Renal cortex interstitium (tissue), 11 donors: Measurements from ENCODE around the gene PASD1. TPM values are rescaled to one million over a fixed set of nuclear protein-coding genes. Genes with fewer than 3 reads are reported as not detected.

Experiments
- DNase-seq, 11 donors: peaks; one replicate each; pipeline ENCODE4 v3.0.0-alpha.2; 2013; ENCODE audit warnings: low read depth in 9 of 11, low spot score in 4 of 11; ENCODE audit errors: extremely low read depth in 1 of 11
- polyA plus RNA-seq, 3 donors: library from polyadenylated mRNA; unstranded; fragments of 120-200 nt; gene quantifications; one replicate each; pipeline ENCODE4 v1.2.1, GENCODE V29; 2013; ENCODE audit not compliant: insufficient read length in 3 of 3

The PASD1 gene
- polyA plus RNA-seq, 3 donors = not detected

DNA sequence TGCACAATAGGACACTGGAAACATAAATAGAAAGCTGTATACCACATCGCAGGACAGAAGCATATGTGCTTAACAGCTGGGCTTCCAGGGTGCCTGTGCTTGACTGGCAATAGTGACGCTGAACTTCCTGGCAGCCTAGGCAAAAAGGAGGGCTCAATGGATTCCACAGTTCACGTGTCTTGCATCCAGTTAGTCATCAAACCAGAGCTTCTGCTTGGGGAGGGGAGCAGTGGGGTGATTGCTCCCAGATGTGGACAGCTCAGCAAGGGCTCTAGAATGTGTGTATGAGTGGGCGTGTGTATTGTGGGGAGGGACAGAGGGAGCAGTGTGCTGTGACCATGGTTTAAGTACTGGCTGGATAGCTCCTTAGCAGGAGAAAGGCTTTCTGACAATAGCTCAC, 134.0 kb downstream of the PASD1 start:
- no peak for DNase-seq

DNA sequence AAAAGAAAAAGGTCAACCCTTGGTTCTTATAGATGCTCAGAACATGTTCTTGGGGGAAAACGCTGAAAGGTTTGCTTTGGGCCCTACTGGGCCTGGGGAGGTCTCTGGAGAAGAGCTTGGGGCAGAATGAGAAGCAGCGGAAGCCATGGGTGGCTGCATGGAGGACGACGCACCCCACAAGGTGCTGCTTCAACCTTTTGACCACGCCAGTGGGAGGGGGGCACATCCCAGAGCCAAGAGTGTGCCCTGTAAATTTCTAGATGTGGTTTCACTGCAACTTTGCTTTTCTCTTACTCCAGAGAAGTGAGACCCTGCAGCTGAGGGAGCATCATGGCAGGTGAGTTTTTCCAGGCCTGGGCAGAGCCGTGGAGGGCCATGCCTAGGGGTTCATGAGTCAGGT, 135.0 kb downstream of the PASD1 start:
- DNase-seq = no peak

DNA sequence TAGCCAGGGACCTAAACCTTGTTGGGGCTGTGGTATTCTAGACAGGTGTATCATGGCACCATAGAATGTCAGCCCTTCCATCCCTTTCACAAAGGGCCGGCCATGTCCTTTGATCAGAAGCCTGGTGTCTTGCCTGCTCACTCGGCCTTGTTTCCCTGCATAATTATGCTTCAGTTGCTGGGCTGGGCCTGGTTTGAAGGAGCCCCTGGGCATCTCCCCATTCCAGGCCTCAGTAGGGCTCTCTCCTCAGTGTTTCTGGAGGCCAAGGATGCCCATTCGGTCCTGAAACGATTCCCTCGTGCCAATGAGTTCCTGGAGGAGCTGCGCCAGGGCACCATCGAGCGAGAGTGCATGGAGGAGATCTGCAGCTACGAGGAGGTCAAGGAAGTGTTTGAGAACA, 136.3 kb downstream of the PASD1 start:
- no peak for DNase-seq

GRCh38 chrX:151700581-151700980, 137.1 kb downstream of the PASD1 start:
- DNase-seq = no peak

- no peak for DNase-seq
These were observed 137.6 kb downstream of the PASD1 start for GRCh38 chrX:151701071-151701470.

- DNase-seq = no peak
These were observed 138.1 kb downstream of the PASD1 start for GRCh38 chrX:151701531-151701930.

- DNase-seq = no peak
These were observed 138.7 kb downstream of the PASD1 start for GRCh38 chrX:151702026-151702714.

- no peak for DNase-seq
These were observed 139.4 kb downstream of the PASD1 start for GRCh38 chrX:151702741-151703340.

GRCh38 chrX:151703487-151703886, 140.0 kb downstream of the PASD1 start:
- DNase-seq = no peak

DNA sequence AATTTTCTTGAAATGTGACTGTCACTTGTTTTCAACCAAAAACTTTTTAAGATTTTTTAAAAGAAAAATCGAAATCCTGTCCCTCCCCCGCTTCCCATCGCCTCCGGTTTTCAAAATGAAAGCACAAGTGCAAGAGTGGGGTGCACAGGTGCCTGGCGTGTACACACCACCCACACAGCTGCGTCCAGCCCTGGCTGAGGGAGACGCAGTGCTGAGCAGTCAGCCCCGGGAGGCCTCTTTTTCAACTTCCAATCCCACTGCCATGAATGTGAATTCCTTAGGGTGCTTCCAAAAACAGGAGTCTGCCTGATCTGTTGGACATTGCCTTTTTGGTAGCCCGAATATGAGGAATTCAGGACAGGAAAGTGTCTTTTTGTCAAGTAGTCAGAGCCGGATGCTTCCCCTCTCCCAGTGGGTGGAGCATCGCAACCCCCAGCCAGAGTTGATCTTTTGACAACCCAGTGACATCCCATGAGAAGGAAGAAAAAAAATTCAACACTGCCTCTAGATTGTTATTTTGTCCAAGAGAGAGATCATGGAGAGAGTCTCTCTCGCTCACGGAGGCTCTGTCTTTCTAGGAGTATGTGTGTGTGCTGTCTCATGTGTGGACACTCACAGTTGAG, 140.7 kb downstream of the PASD1 start:
- no peak for DNase-seq

- no peak for DNase-seq
These were observed 145.3 kb downstream of the PASD1 start for GRCh38 chrX:151708821-151709220.

- DNase-seq = no peak
These were observed 147.0 kb downstream of the PASD1 start for GRCh38 chrX:151710457-151710856.

DNA sequence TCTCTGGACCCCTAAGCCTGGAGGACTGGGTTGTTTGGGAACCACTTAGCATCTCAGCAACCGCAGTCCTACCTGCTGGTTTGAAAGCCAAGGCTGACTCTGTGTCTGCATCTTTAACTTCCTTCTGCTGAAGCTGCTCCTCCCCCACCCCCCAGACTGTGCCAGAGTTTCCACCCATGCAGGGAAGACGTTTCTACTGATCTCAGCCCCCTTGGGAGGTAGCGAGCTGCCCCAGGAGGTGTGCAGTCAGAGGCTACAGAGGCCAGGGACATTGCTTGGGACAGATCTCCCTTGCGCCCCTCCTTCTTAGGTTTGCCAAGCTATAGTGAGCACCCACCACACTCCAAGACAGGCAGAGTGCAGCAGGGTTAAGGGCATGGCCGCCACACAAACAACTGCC, 147.7 kb downstream of the PASD1 start:
- DNase-seq = no peak

DNA sequence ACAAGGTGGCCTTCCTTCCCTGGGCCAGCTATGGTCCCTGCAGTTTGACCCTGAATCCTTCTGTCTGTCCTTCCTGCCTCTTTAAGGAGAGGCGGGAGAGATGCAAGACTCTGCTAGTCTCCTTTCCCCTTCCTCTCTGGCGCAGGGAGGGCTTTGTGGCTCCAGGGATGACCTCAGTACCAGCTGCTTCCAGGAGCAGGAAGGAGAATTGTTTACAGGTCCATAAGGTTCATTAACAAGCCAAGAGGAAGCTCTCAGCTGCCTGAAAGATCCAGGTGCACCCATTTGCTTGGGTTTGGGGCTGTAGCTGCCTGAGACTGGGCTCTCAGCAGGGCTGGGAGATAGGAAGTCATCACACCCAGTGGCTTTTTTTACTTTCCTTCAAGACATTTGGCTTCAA, 148.3 kb downstream of the PASD1 start:
- DNase-seq = no peak

DNA sequence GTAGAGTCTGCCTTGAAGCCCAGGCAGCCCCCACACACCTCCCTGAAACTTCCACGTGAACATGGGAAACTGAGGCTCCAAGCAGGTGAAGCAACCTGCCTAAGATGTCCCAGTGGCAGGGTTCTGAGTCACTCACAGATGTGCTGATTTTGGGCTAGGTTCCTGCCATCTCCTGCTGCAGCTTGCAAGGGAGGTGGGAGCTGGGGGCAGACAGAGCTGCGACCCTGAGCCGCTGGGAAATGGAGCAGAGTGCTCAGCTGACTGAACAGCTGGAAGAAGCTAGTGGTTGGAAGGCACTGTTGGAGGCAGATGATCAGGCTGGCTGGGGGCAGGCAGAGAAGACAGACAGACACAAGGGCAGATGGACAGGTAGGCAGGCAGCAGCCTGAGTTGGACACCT, 148.8 kb downstream of the PASD1 start:
- no peak for DNase-seq

- DNase-seq = no peak
These were observed 150.4 kb downstream of the PASD1 start for GRCh38 chrX:151713849-151714248.

DNA sequence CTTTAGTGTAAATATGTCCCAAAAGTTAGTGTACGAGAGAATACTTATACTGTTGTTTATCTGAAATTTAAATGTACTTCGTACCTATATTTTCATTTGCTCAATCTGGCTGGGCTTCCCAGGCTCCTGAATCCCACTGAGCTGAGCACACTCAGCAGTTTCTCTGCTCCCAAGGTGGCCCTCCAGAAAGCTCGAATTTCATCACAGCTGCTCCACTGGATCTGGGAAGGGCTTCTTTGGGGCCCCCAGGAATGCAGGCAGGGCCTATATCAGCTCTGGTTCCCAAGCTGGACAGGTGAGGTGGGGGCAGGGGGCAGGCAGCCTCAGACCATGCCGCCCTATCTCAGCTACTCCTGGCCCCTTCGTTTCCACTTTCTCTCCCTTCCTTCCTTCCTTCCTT, 150.9 kb downstream of the PASD1 start:
- DNase-seq = no peak

GRCh38 chrX:151715752-151716151, 152.3 kb downstream of the PASD1 start, which contains the start of gene FATE1:
FATE1 (plus strand) TSS chrX:151716035; CDS start chrX:151716120, 85 bp downstream.
- no peak for DNase-seq

GRCh38 chrX:151722241-151722846, 158.9 kb downstream of the PASD1 start:
- DNase-seq = peak in 5 of 11 donors; percentile 10 to 19 (median 12)

DNA sequence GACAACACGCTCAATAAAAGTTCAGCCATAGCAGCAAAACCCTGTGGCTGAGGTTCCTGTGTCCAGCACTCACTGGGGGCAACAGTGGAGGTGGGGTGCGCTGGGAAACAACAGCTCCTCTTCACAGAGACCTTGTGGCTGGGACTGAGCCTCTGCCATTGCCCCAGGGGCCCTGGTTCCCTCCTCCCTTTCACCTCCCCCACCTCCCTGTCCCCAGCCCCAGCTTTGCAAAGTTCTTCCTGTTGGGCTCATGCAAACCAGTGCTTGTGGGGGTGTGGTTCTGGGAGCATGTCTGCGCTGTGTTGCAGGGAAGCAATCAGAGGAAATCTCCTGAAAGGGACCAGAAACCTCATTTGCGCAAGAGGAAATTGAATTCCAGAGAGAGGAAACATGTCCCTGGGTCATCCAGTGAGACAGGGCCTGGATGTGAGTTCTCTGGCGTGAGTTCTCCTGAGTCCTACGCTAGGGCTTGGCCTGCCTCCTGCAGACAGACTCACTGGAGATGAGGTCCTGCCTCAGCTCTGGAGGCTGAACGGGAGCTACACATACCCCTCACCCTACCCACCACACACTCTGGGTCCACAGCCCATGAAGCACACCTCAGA, 159.8 kb downstream of the PASD1 start:
- DNase-seq = peak in 1 of 11 donors; percentile 5
